Measurements from ENCODE around the gene TCF25. TPM values are rescaled to one million over a fixed set of nuclear protein-coding genes. Genes with fewer than 3 reads are reported as not detected.
"Not testable (repeated sequence)": the region's sequence is repeated elsewhere in the genome, so short reads cannot be mapped to it uniquely, and the experiment has no call there.

The TCF25 gene
- polyA plus RNA-seq, 1 donor (not counting 4 experiments of a cell fraction or from before 2014, with no cell fraction given) = 103 TPM

GRCh38 chr16:89834813-89835363 lies 38.5 kb upstream of the TCF25 start:
- H3K9me1 ChIP-seq (ENCODE audit: control insufficient read depth, extremely low read depth, insufficient read depth, low read length); H4K20me1 ChIP-seq (ENCODE audit: control insufficient read depth, extremely low read depth, insufficient read depth, low read length); H3K4me1 ChIP-seq (ENCODE audit: control insufficient read depth, extremely low read depth, insufficient read depth, low read length); H3K79me2 ChIP-seq (ENCODE audit: control insufficient read depth, insufficient read depth, low read length); DNase-seq (ENCODE audit: low read depth, low spot score); H3K9ac ChIP-seq (ENCODE audit: control insufficient read depth, extremely low read depth, insufficient read depth, low read length); H3K9me3 ChIP-seq (ENCODE audit: control insufficient read depth, low read depth, low read length); H3K4me3 ChIP-seq (ENCODE audit: control insufficient read depth in 2 of 3, extremely low read depth in 1 of 3, insufficient read depth in 2 of 3, low read depth in 1 of 3, low read length in 3 of 3); H3K36me3 ChIP-seq (ENCODE audit: control insufficient read depth in 2 of 2, extremely low read depth in 1 of 2, insufficient read depth in 2 of 2, low read length in 2 of 2); H3K27ac ChIP-seq (ENCODE audit: control insufficient read depth, insufficient read depth, low read length); dilution Hi-C loops (cut with MboI; ENCODE audit: extremely low pct_ligation_motif_present, low sequenced_read_pairs); H2AFZ ChIP-seq (ENCODE audit: control insufficient read depth, low read length); FAIRE-seq; H3K4me2 ChIP-seq (ENCODE audit: control insufficient read depth, extremely low read depth, insufficient read depth, low read depth, low read length); H3K27me3 ChIP-seq (ENCODE audit: control insufficient read depth, extremely low read depth, insufficient read depth, low read length): not testable (repeated sequence)

GRCh38 chr16:89836484-89836883 lies 36.9 kb upstream of the TCF25 start:
- H2AFZ ChIP-seq (ENCODE audit: control insufficient read depth, low read length); H3K9me1 ChIP-seq (ENCODE audit: control insufficient read depth, extremely low read depth, insufficient read depth, low read length); H3K4me1 ChIP-seq (ENCODE audit: control insufficient read depth, extremely low read depth, insufficient read depth, low read length); FAIRE-seq; H3K9me3 ChIP-seq (ENCODE audit: control insufficient read depth, low read depth, low read length); H3K4me3 ChIP-seq (ENCODE audit: control insufficient read depth in 2 of 3, extremely low read depth in 1 of 3, insufficient read depth in 2 of 3, low read depth in 1 of 3, low read length in 3 of 3); H3K4me2 ChIP-seq (ENCODE audit: control insufficient read depth, extremely low read depth, insufficient read depth, low read depth, low read length); H3K27me3 ChIP-seq (ENCODE audit: control insufficient read depth, extremely low read depth, insufficient read depth, low read length); H3K9ac ChIP-seq (ENCODE audit: control insufficient read depth, extremely low read depth, insufficient read depth, low read length); DNase-seq (ENCODE audit: low read depth, low spot score); dilution Hi-C loops (cut with MboI; ENCODE audit: extremely low pct_ligation_motif_present, low sequenced_read_pairs); H3K79me2 ChIP-seq (ENCODE audit: control insufficient read depth, insufficient read depth, low read length); H3K36me3 ChIP-seq (ENCODE audit: control insufficient read depth in 2 of 2, extremely low read depth in 1 of 2, insufficient read depth in 2 of 2, low read length in 2 of 2); H4K20me1 ChIP-seq (ENCODE audit: control insufficient read depth, extremely low read depth, insufficient read depth, low read length); H3K27ac ChIP-seq (ENCODE audit: control insufficient read depth, insufficient read depth, low read length): not testable (repeated sequence)

GRCh38 chr16:89837014-89837546 lies 36.3 kb upstream of the TCF25 start:
- FAIRE-seq = no peak
- Histone ChIP-seq H3K79me2 (ENCODE audit: control insufficient read depth, insufficient read depth, low read length) (no peaks in the 10 kb centered on the region), H3K27ac (ENCODE audit: control insufficient read depth, insufficient read depth, low read length) (no peak overlapping the region), H3K4me3 (ENCODE audit: control insufficient read depth in 2 of 3, extremely low read depth in 1 of 3, insufficient read depth in 2 of 3, low read depth in 1 of 3, low read length in 3 of 3) (no peak overlapping the region), H3K9me1 (ENCODE audit: control insufficient read depth, extremely low read depth, insufficient read depth, low read length) (no peaks in the 10 kb centered on the region), H3K4me1 (ENCODE audit: control insufficient read depth, extremely low read depth, insufficient read depth, low read length) (no peaks in the 10 kb centered on the region), H3K9ac (ENCODE audit: control insufficient read depth, extremely low read depth, insufficient read depth, low read length) (no peak overlapping the region), H3K27me3 (ENCODE audit: control insufficient read depth, extremely low read depth, insufficient read depth, low read length) (no peaks in the 10 kb centered on the region), H3K9me3 (ENCODE audit: control insufficient read depth, low read depth, low read length) (no peaks in the 10 kb centered on the region), H3K4me2 (ENCODE audit: control insufficient read depth, extremely low read depth, insufficient read depth, low read depth, low read length) (no peak overlapping the region), H4K20me1 (ENCODE audit: control insufficient read depth, extremely low read depth, insufficient read depth, low read length) (no peaks in the 10 kb centered on the region), H3K36me3 (ENCODE audit: control insufficient read depth in 2 of 2, extremely low read depth in 1 of 2, insufficient read depth in 2 of 2, low read length in 2 of 2) (no peaks in the 10 kb centered on the region), H2AFZ (ENCODE audit: control insufficient read depth, low read length) (no peak overlapping the region)
- DNase-seq (ENCODE audit: low read depth, low spot score) = no peak
- TF ChIP-seq, protein P1, sequence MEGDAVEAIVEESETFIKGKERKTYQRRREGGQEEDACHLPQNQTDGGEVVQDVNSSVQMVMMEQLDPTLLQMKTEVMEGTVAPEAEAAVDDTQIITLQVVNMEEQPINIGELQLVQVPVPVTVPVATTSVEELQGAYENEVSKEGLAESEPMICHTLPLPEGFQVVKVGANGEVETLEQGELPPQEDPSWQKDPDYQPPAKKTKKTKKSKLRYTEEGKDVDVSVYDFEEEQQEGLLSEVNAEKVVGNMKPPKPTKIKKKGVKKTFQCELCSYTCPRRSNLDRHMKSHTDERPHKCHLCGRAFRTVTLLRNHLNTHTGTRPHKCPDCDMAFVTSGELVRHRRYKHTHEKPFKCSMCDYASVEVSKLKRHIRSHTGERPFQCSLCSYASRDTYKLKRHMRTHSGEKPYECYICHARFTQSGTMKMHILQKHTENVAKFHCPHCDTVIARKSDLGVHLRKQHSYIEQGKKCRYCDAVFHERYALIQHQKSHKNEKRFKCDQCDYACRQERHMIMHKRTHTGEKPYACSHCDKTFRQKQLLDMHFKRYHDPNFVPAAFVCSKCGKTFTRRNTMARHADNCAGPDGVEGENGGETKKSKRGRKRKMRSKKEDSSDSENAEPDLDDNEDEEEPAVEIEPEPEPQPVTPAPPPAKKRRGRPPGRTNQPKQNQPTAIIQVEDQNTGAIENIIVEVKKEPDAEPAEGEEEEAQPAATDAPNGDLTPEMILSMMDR (optimal IDR thresholded peaks at IDR 0.05 in 1 of 3, IDR thresholded peaks at IDR 0.05 in 1 of 3, conservative IDR thresholded peaks at IDR 0.05 in 1 of 3; ENCODE audit: extremely low read depth in 1 of 3, insufficient read depth in 2 of 3, low read length in 3 of 3) = no peak
- no peak for TF ChIP-seq EZH2 (IDR thresholded peaks at IDR 0.05; ENCODE audit: low read length)
- dilution Hi-C loops (cut with MboI; ENCODE audit: extremely low pct_ligation_motif_present, low sequenced_read_pairs) = no loop called here
